Small intestine (tissue), 7 donors: ENCODE data around the gene KCNIP2. TPM values are rescaled to one million over a fixed set of nuclear protein-coding genes. Genes with fewer than 3 reads are reported as not detected.
A peak's percentile ranks its signal among the peaks of the same experiment; 100 is the strongest.

Experiments
- DNase-seq, 2 donors: peaks; one replicate each; pipeline versions ENCODE4 v3.0.0 to v3.0.0-alpha.2; 2013
- FAIRE-seq: peaks from 2 replicates; lab custom pipeline; 2012; peaks lifted over from hg19 to GRCh38; lab: Jason Lieb, UNC
- H3K27ac ChIP-seq, 3 donors: one replicate each; pipeline ENCODE4 v1.5.1; 2013; ENCODE audit warnings: low read length in 2 of 3, mild to moderate bottlenecking in 2 of 3, control low read depth in 1 of 3, inconsistent platforms in 1 of 3, low read depth in 1 of 3, moderate library complexity in 1 of 3
- H3K27me3 ChIP-seq, 3 donors: one replicate each; pipeline ENCODE4 v1.6.1; 2013; ENCODE audit warnings: low read length in 3 of 3, inconsistent platforms in 1 of 3; ENCODE audit not compliant: control insufficient read depth in 3 of 3, insufficient read depth in 3 of 3
- H3K36me3 ChIP-seq, 3 donors: one replicate each; pipeline ENCODE4 v1.6.1; 2013; ENCODE audit warnings: low read length in 3 of 3, inconsistent platforms in 1 of 3, low read depth in 1 of 3, mild to moderate bottlenecking in 1 of 3, moderate library complexity in 1 of 3; ENCODE audit not compliant: control insufficient read depth in 3 of 3, insufficient read depth in 2 of 3
- H3K4me1 ChIP-seq, 3 donors: one replicate each; pipeline ENCODE4 v1.6.1; 2013; ENCODE audit warnings: low read length in 2 of 3, inconsistent platforms in 1 of 3, low read depth in 1 of 3, mild to moderate bottlenecking in 1 of 3, moderate library complexity in 1 of 3; ENCODE audit not compliant: control insufficient read depth in 3 of 3, insufficient read depth in 2 of 3
- H3K4me3 ChIP-seq, 3 donors: one replicate each; pipeline ENCODE4 v1.5.1; 2013; ENCODE audit warnings: low read length in 3 of 3, control low read depth in 1 of 3, inconsistent platforms in 1 of 3, low read depth in 1 of 3, mild to moderate bottlenecking in 1 of 3, moderate library complexity in 1 of 3
- H3K9me3 ChIP-seq, 2 donors: one replicate each; pipeline ENCODE4 v1.6.1; 2013; ENCODE audit warnings: low read depth in 1 of 2, low read length in 1 of 2; ENCODE audit not compliant: control insufficient read depth in 2 of 2, insufficient read depth in 1 of 2
- WGBS, 3 donors: extraction: QIAGEN DNeasy Blood & Tissue Kit; methylation state at CpG; one replicate each; pipeline ENCODE4 v1.1.7; 2013; 5-methylcytosine and 5-hydroxymethylcytosine counted together
- polyA plus RNA-seq, 4 donors: library from polyadenylated mRNA; stranded (reverse) in 3 of 4; unstranded in 1 of 4; fragments of 200-250 nt in 3 of 4; fragments of 120-200 nt in 1 of 4; gene quantifications; one replicate each; pipeline versions ENCODE4 v1.2.1 to v1.2.3, GENCODE V29; 2013
- donor health status: healthy with polysubstance abuse.
- donor health status: control.
- donor health status: control.
- donor health status: Bipolar disorder and iron deficiency.
- donor health status: healthy.

KCNIP2 gene
- polyA plus RNA-seq, 4 donors = 2.5 to 14.9 (median 3.4) TPM

DNA sequence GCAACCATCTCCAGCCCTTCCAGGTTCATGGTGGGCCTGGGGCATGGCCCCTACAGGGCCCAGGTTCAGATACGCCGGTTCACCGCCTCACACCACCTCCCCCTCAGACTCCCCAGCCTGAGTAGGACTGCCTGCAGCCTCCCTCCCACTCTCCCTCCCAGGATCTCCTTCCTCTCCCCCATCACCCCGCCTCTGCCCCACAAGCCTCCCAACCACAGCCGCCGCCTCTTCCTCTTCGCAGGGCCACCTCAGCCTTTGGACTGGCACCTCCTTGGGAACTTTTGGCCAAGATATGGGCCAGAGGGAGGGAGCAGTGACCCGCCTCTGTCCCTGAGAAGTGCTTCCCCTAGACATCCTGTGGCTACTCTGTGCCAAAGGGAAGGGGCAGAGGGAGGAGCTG, 9.3 kb downstream of the KCNIP2 start:
- no peaks in the 10 kb centered on the region for H3K27me3 ChIP-seq
- DNase-seq = no peak
- peaks cover 0 to 15% (median 0%) of the 10 kb centered on the region in 3 donors for H3K36me3 ChIP-seq
- H3K4me3 ChIP-seq = no peak overlapping the region
- no peaks in the 10 kb centered on the region for H3K9me3 ChIP-seq
- peaks cover 5 to 70% (median 10%) of the 10 kb centered on the region in 3 donors for H3K4me1 ChIP-seq
- no peak overlapping the region for H3K27ac ChIP-seq
- 54 to 60% (median 57%) methylated on average over 7 to 8 of the region's 8 CpGs for WGBS, 3 donors
- no peak for FAIRE-seq

DNA sequence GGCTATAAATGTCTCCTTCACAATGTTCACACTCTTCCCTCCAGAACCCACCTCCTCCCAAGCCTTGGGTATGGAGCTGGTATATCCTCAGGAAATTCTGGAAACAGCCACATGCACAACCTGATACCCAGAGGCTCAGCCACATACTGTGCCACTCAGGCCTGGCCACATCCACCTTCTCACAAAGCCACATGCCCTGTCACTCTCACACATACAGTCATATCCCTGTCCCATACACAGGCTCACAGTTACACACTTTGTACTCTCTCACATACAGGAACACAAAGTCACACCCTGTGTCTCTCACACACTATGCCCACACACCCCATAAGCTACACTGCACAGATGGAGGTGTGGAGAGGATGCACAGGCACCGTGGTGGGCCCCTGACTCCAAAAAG, 10.1 kb downstream of the KCNIP2 start:
- DNase-seq (no peak), FAIRE-seq (no peak)
- H3K27me3 ChIP-seq = no peaks in the 10 kb centered on the region
- H3K36me3 ChIP-seq = peaks cover 0 to 19% (median 0%) of the 10 kb centered on the region in 3 donors
- H3K4me3 ChIP-seq = no peak overlapping the region
- 67 to 95% (median 94%) methylated on average over 1 of the region's 1 CpG for WGBS, 3 donors
- H3K27ac ChIP-seq = no peak overlapping the region
- H3K4me1 ChIP-seq = peaks cover 5 to 65% (median 10%) of the 10 kb centered on the region in 3 donors
- no peaks in the 10 kb centered on the region for H3K9me3 ChIP-seq

DNA sequence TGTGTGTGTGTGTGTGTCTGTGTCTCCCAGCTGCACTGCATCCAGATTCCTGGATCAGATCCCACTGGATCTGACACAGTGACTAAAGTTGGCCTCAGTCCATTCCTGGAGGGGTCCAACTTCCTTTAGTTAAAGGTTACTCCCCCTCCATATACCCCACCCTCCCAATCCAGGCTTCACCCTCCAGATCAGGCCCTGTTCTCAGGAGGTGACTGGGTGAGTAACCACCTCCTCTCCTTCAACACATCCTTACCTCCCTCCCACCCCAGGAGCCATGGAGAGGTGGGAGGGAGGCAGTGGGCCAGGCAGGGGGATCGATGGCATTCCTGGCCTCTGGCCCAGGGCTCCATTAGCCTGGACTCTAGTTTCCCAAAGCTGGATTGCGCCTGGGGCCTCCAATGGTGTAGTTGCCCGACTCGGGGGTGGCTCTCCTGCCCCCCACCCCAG, 11.3 kb downstream of the KCNIP2 start:
- DNase-seq (no peak), FAIRE-seq (no peak)
- Histone ChIP-seq H3K4me1 (peaks cover 5 to 58% (median 7%) of the 10 kb centered on the region in 3 donors), H3K36me3 (peaks cover 0 to 30% (median under 1%) of the 10 kb centered on the region in 3 donors), H3K9me3 (no peaks in the 10 kb centered on the region), H3K4me3 (no peak overlapping the region), H3K27ac (no peak overlapping the region), H3K27me3 (no peaks in the 10 kb centered on the region)
- WGBS, 3 donors = 61 to 81% (median 78%) methylated on average over 4 of the region's 4 CpGs

DNA sequence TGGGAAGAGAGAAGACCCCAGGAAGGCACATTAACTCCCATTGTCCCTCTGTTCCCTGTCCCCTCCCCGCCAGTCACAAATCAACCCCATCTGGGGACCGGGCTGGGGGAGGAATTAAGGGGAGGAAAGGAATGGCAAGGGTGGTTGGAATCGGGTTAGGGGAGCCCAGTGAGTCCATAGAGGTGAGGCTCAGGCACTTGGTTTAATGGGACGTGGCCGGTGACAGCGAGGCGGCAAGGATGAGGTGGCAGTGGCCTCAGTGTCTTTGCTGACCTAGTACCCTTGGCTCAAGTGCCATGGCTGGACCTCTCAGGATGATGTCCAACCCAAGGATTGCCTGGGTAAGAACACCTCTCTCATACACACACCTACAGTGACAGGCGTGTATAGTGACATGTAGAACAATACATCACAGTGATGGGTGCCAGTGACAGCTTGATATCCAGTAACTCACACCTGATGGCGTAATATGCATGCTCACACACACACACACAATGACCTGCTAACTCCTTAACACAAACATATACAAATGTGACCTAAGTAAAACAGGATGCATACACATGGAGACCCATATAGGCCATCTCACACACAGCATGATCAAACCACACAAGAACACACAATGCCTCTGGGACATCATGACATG, 12.3 kb downstream of the KCNIP2 start:
- Histone ChIP-seq H3K4me3 (peak overlapping the region in 2 of 3 donors; percentile 54 to 56), H3K36me3 (peaks cover 0 to 41% (median 3%) of the 10 kb centered on the region in 3 donors), H3K9me3 (no peaks in the 10 kb centered on the region), H3K27me3 (no peaks in the 10 kb centered on the region), H3K27ac (peak overlapping the region; percentile 52 to 94 (median 67)), H3K4me1 (peaks cover 5 to 49% (median 7%) of the 10 kb centered on the region in 3 donors)
- DNase-seq (peak in 1 of 2 donors; percentile 17), FAIRE-seq (no peak)
- 55 to 62% (median 61%) methylated on average over 9 of the region's 9 CpGs for WGBS, 3 donors

DNA sequence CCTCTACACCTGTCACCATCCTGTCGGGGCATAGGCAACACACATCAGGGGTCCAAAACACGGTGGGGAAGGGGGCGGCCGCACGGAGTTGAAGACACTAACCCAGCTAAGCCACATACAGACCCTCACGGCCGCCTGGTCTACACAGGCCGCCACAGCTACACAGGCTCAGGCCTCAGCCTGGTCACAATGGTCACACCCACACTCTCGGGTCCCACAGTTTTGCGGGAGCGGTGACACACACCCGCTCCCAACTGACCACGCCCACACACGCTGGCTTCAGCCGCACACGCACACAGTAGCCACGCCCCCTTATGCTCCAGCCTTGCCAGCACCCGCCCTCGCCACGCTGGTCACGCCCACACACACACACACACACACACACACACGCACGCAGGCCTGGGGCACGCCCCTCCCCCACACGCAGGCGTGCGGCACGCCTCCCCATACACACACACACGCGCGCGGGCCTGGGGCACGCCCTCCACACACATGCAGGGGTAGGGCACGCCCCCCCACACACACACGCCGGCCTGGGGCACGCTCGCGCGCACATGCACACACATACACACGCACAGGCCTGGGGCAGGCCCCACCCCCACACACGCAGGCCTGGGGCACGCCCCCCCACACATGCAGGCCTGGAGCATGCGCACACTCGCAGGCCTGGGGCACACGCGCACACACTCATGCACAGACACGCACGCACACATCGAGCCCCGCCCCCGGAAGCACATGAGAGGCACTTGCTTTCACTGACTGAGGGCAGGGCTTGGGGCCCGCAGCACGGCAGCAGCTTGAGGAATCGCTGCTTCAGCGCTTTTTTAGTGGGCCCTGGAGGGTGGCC, 13.1 kb downstream of the KCNIP2 start:
- H3K4me1 ChIP-seq = peaks cover 5 to 42% (median 7%) of the 10 kb centered on the region in 3 donors
- no peaks in the 10 kb centered on the region for H3K9me3 ChIP-seq
- no peak for FAIRE-seq
- H3K4me3 ChIP-seq = peak overlapping the region in 2 of 3 donors; percentile 54 to 56
- DNase-seq = peak; percentile 90 to 95
- H3K27ac ChIP-seq = peak overlapping the region; percentile 45 to 94 (median 67)
- WGBS, 3 donors = 1 to 6% (median 6%) methylated on average over 43 to 56 of the region's 56 CpGs
- H3K36me3 ChIP-seq = peaks cover 0 to 48% (median 4%) of the 10 kb centered on the region in 3 donors
- no peaks in the 10 kb centered on the region for H3K27me3 ChIP-seq

GRCh38 chr10:101829561-101830315, 13.9 kb downstream of the KCNIP2 start:
- FAIRE-seq (no peak), DNase-seq (peak in 1 of 2 donors; percentile 73)
- 13 to 41% (median 31%) methylated on average over 23 to 31 of the region's 31 CpGs for WGBS, 3 donors

DNA sequence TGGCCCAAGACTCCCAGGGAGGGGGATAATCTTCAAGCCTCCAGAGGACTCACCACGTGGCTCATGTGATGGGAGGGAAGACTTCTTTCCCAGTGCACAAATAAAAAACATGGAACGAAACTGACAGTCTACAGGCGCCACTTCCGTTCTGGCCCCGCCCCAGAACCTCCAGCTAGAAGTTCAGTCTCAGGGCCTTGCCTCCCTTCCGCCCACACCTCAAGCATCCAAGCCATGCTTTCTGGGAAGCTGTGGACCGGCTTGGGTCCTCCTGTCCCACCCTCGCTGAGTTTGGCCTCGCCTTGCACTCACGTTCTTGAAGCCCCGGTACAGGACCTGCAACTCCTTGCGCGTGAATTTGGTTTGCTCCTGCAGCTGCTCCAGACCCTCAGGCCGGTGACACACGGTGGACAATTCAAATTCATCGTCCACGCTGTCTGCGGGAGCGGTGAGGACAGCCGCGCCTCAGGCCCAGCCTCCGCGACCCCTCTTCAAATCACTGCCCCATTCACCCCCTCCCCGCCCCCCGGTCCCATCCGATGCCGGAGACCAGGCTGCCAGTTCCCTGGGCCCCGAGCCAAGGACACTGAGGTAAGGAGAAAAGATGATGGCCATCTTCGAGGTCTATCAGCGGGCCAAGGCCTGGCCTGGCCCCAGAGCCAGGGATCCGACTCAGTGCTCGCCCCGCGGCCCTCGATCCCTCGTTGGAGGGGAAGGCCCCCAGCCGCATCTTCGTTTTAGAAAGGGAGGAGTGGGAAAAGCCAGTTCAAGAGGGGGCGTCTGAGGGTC, 14.6 kb downstream of the KCNIP2 start:
- Histone ChIP-seq H3K27ac (peak overlapping the region in 1 of 3 donors; percentile 22), H3K4me3 (peak overlapping the region in 1 of 3 donors; percentile 27), H3K27me3 (no peaks in the 10 kb centered on the region), H3K36me3 (peaks cover 0 to 49% (median 4%) of the 10 kb centered on the region in 3 donors), H3K9me3 (no peaks in the 10 kb centered on the region), H3K4me1 (peaks cover 5 to 27% (median 7%) of the 10 kb centered on the region in 3 donors)
- DNase-seq = no peak
- no peak for FAIRE-seq
- WGBS, 3 donors = 59 to 80% (median 79%) methylated on average over 39 of the region's 39 CpGs

More at GRCh38 chr10:101829561-101830315, 13.9 kb downstream of the KCNIP2 start:
- Histone ChIP-seq H3K36me3 (peaks cover 0 to 50% (median 4%) of the 10 kb centered on the region in 3 donors), H3K27ac (peak overlapping the region; percentile 45 to 94 (median 67)), H3K4me3 (peak overlapping the region in 2 of 3 donors; percentile 54 to 56), H3K9me3 (no peaks in the 10 kb centered on the region), H3K4me1 (peaks cover 5 to 34% (median 7%) of the 10 kb centered on the region in 3 donors), H3K27me3 (no peaks in the 10 kb centered on the region)
